Measurements from ENCODE around the gene TNN. TPM values are rescaled to one million over a fixed set of nuclear protein-coding genes. Genes with fewer than 3 reads are reported as not detected.

The TNN gene
- total and polyA plus RNA-seq, 10 of the 15 experiments (the other 5 are each of a cell fraction or from before 2014, with no cell fraction given): 0.05 to 0.17 (median 0.11) TPM

GRCh38 chr1:175191659-175192058, 124.0 kb downstream of the TNN start:
- Histone ChIP-seq H4K20me1 (ENCODE audit: control insufficient read depth, insufficient read depth) (no peaks in the 10 kb centered on the region), H3K4me3 (peak overlapping the region; percentile 83), H3K27me3 (replicated peaks in 1 of 2; ENCODE audit: control insufficient read depth in 2 of 2, insufficient read depth in 2 of 2, low read length in 1 of 2) (no peaks in the 10 kb centered on the region), H3K79me2 (ENCODE audit: control insufficient read depth, insufficient read depth, low read length) (peaks cover 48% of the 10 kb centered on the region), H3K9ac (ENCODE audit: control insufficient read depth, insufficient read depth, low read length) (peak overlapping the region; percentile 73), H3K27ac (ENCODE audit: control insufficient read depth, insufficient read depth) (peak overlapping the region; percentile 23), H3K4me2 (ENCODE audit: control insufficient read depth, insufficient read depth) (peak overlapping the region; percentile 98), H3K9me3 (replicated peaks; ENCODE audit: control insufficient read depth, insufficient read depth, low read length) (no peaks in the 10 kb centered on the region), H2AFZ (ENCODE audit: control insufficient read depth, low read depth, low read length) (peak overlapping the region; percentile 59), H3K4me1 (ENCODE audit: control insufficient read depth, insufficient read depth, low read length) (peaks cover 42% of the 10 kb centered on the region), H3K36me3 (ENCODE audit: control insufficient read depth in 2 of 2, insufficient read depth in 2 of 2, low read length in 1 of 2) (peaks cover 0 to 3% of the 10 kb centered on the region in 2 experiments; a peak in 1 of 4 replicates)
- no TSS peak for BruUV-seq (replicated peaks)
- ChIA-PET SMC1A (ENCODE audit: uncharacterized antibody, unreplicated experiment) (interaction anchor here (0.7 to 5.7 kb wide), 20 partner anchors 8 to 128 kb away, joined by 3 to 51 read pairs (median 5); no protein-coding TSS in a partner anchor), CTCF (interaction anchor here (0.7 to 9.1 kb wide), 15 partner anchors 9 to 162 kb away, joined by 3 to 72 read pairs (median 4); no protein-coding TSS in a partner anchor), RAD21 (ENCODE audit: unreplicated experiment) (interaction anchor here (0.7 to 6.2 kb wide), 15 partner anchors 9 to 127 kb away, joined by 3 to 58 read pairs (median 4); no protein-coding TSS in a partner anchor), POLR2A (interaction anchor here (0.7 to 4.1 kb wide), 9 partner anchors 11 to 192 kb away, joined by 3 to 24 read pairs (median 3); partner anchors contain the start of gene CACYBP)
- TF ChIP-seq IRF5 (IDR thresholded peaks at IDR 0.05; ENCODE audit: borderline replicate concordance) (no peak), MXI1 (IDR thresholded peaks at IDR 0.05; ENCODE audit: low read depth, low read length) (peak; percentile 61; the same call in 1 of the 2 replicates), RCOR1 (conservative IDR thresholded peaks at IDR 0.05; ENCODE audit: low read depth, low read length) (no peak)
- TF ChIP-seq, protein P1, sequence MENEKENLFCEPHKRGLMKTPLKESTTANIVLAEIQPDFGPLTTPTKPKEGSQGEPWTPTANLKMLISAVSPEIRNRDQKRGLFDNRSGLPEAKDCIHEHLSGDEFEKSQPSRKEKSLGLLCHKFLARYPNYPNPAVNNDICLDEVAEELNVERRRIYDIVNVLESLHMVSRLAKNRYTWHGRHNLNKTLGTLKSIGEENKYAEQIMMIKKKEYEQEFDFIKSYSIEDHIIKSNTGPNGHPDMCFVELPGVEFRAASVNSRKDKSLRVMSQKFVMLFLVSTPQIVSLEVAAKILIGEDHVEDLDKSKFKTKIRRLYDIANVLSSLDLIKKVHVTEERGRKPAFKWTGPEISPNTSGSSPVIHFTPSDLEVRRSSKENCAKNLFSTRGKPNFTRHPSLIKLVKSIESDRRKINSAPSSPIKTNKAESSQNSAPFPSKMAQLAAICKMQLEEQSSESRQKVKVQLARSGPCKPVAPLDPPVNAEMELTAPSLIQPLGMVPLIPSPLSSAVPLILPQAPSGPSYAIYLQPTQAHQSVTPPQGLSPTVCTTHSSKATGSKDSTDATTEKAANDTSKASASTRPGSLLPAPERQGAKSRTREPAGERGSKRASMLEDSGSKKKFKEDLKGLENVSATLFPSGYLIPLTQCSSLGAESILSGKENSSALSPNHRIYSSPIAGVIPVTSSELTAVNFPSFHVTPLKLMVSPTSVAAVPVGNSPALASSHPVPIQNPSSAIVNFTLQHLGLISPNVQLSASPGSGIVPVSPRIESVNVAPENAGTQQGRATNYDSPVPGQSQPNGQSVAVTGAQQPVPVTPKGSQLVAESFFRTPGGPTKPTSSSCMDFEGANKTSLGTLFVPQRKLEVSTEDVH (IDR thresholded peaks at IDR 0.05; ENCODE audit: low read depth, partially characterized antibody): no peak
- in situ Hi-C loops (cut with MboI) (no loop called here), intact Hi-C loops (cut with micrococcal nuclease; ENCODE audit: unreplicated experiment) (no loop called here)
- ATAC-seq (peak; percentile 57), FAIRE-seq (no peak), DNase-seq (ENCODE audit: low read depth, low spot score) (no peak)
- WGBS (ENCODE audit: insufficient coverage, insufficient replicate concordance, low lambda C conversion rate, missing lambda C conversion rate): 0% methylated on average over 7 of the region's 7 CpGs

Measured in GM12878 (cell line).